HG02885 (cell line): Measurements from ENCODE around the gene SLC45A2.
"Not testable (repeated sequence)": the region's sequence is repeated elsewhere in the genome, so short reads cannot be mapped to it uniquely, and the experiment has no call there.

ENCODE experiments used
- ATAC-seq: cut with Tn5 transposase; IDR thresholded peaks from one replicate; pipeline ENCODE4 v1.9.1; 2021; ENCODE audit warnings: mild to moderate bottlenecking; ENCODE audit not compliant: unreplicated experiment, poor library complexity

Gene SLC45A2

DNA sequence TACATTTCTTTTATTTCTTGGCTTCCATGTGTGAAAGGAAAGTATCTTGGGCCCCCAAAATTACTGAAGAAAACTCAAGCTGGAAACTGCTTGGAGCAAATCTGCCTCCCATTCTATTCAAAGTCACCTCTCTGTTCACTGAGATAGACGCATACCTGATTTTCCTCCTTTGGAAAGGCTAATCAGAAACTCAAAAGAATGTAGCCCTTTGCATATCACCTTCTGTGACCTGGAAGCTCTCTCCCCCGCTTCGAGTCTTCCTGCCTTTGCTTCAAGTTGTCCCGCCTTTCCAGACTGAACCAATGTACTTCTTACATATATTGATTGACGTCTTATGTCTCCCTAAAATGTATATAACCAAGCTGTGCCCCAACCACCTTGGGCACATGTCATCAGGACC, 53.4 kb downstream of the SLC45A2 start:
- ATAC-seq = no peak

DNA sequence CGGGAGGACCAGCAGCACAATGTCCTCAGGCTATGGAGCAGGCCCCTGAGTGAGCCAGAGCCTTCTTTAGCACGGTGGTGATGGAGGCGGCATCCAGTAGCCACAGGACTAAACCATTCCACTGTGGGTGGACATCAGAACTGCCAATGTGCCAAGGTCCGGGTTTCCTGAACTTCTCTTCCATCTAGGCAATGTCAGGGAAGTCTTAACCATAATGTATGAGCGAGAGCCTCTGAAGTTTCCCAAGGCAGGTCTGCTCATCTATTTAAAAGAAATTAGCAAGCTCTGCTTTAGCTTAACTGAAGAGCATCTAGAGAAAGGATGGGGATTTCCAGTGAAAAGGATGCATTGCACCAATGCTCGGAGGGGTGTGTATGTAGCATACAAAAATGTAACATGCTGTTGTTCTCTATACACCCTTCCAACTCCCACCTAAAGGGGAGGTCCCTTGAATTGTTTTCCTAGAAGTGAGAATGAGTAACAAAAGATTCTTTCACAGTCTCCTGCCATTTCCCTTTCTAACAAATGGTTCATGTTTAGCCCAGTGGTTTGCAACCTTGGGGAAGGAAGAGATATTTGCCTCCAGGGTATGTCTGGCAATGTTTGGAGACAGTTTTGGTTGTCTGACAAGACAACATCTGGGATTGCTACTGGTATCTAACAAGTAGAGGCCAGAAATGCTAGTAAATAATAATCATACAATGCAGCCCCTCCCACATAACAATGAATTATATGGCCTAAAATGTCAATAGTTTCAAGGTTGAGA, 54.4 kb downstream of the SLC45A2 start:
- ATAC-seq = no peak

DNA sequence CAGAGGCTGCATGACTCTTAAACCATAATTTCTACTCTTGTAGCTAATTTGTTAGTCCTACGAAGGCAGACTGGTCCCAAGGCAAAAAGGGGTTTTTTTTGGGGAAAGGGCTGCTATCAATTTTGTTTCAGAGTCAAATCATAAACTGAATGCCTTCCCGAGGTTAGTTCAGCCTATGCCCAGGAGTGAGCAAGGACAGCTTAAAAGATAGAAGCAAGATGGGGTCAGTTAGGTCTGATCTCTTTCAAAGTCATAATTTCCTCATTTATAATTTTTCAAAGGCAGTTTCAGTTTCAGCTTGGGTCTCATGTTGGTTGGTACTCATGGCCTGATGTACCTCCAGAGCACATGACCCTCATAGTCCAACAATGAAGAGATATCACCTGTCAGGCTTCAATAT, 56.2 kb downstream of the SLC45A2 start:
- ATAC-seq = no peak

DNA sequence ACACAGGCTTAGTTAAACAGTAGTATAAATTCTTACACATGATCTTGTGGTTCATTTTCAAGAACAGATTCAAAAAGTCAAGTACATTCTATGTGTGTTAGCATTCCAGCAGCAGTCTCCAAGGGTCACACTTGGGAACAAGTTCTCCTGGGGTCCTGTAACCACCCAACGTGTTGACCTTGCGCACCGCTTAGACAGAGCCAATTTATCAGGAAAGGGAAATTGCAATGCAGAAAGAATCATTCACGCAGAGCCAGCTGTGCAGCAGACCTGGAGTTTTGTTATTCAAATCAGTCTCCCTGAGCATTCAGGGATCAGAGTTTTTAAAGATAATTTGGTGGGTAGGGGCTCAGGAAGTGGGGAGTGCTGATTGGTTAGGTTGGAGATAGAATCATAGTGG, 56.8 kb downstream of the SLC45A2 start:
- ATAC-seq = no peak

DNA sequence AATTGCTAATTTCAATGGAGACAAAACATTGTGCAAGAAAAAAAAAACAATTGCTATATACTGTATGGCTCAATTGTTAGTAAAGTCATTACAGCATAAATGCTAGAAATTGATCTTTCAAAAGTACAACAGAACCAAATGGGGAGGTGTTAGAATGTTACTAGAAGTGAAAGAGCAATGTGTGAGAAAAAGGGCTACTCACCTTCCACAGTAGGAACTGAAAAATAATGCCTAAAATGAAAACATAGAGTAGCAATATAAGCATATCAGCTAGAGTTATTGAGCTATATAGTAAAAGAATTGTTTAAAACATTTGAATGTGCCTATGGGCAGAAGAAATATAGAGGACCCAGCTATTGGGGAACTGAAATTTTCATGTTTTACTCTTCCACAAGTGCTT, 59.2 kb downstream of the SLC45A2 start:
- peak; percentile 62 for ATAC-seq

DNA sequence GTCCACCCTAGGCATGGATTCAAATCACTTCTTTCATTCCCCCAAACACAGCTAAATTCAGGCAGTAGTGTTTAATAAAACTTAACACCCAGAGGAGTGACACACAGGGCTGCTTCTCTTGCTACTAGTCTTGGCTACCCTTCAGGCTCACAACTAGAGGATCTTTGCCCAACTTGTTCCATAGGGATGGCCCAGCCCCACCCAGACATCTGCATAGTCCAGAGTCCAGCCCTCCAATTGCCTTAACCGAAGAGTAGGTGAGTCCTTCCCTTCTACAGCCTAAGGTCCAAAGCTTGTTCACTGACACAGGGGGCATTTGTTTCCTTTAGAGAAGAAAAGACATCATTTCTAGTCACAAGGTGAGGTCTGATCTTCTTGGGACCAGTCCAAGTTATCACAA, 63.5 kb downstream of the SLC45A2 start:
- no peak for ATAC-seq

DNA sequence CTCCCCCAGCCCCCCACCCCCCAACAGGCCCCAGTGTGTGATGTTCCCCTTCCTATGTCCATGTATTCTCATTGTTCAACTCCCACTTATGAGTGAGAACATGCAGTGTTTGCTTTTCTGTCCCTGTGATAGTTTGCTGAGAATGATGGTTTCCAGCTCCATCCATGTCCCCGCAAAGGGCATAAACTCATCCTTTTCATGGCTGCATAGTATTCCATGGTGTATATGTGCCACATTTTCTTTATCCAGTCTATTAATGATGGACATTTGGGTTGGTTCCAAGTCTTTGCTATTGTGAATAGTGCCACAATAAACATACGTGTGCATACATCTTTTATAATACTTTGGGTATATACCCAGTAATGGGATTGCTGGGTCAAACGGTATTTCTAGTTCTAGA, 69.6 kb downstream of the SLC45A2 start:
- not testable (repeated sequence) for ATAC-seq

DNA sequence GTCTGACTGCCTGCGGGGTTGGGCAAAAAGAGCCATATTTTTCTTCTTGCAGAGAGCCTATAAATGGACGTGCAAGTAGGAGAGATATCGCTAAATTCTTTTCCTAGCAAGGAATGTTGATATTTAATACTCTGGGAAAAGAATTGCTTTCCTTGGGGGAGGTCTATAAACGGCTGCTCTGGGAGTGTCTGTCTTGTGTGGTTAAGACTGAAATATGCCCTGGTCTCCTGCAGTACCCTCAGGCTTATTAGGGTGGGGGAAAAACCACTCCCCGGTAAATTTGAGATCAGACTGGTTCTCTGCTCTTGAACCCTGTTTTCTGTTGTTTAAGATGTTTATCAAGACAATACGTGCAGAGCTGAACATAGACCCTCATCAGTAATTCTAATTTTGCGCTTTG, 78.2 kb downstream of the SLC45A2 start:
- ATAC-seq = not testable (repeated sequence)

DNA sequence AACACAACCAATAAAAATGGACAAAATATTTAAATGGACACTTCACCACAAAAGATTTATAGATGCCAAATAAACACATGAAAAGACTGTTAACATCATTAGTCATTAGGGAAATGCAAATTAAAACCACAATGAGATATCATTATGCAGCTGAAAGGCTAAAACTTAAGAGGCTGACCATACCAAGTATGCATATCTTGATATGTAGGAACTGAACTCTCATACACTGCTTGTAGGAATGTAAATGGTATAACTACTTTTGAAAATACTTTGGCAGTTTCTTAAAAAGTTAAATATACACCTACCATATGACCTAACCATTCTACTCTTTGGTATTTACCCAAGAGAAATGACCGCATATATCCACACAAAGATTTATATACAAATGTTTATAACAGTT, 79.1 kb downstream of the SLC45A2 start:
- ATAC-seq = no peak

DNA sequence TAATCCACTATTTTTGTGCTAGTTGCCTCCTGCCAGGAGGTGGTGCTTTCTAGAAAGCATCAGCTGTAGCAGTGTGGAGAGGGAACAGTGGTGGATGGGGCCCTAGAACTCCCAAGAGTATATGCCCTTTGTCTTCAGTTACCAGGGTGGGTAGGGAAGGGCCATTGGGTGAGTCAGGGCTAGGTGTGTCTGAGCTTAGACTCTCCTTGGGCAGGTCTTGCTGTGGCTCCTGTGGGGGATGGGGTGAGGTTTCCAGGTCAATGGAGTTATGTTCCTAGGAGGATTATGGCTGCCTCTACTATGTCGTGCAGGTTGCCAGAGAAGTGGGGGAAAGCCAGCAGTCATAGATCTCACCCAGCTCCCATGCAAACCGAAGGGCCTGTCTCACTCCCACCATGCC, 81.4 kb downstream of the SLC45A2 start:
- no peak for ATAC-seq

DNA sequence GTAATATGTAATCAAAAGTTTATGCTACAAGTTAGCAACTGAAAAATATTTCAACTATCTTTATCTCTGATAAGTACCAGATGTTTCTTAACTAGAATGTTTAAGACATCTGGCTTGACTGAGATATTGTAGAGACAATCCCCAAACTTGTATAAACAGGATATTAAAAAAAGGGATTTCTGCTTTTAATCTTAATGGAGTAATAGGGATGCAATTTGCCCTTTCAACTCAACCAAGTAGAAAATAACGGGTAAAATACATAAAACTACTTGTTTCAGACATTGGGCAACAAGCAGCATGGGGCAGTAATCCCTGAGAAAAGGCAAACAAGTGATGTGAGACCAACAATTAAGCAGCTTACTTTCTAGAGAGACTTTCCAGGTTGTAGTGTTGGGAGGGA, 83.3 kb downstream of the SLC45A2 start:
- ATAC-seq = no peak
